GDM1 (cell line): ENCODE measurements around the gene USPL1.
"Not testable (repeated sequence)": the region's sequence is repeated elsewhere in the genome, so short reads cannot be mapped to it uniquely, and the experiment has no call there.

ENCODE experiments used
- DNase-seq: peaks from one replicate; lab custom pipeline; 2025; lab: John Stamatoyannopoulos, UW

Gene USPL1

DNA sequence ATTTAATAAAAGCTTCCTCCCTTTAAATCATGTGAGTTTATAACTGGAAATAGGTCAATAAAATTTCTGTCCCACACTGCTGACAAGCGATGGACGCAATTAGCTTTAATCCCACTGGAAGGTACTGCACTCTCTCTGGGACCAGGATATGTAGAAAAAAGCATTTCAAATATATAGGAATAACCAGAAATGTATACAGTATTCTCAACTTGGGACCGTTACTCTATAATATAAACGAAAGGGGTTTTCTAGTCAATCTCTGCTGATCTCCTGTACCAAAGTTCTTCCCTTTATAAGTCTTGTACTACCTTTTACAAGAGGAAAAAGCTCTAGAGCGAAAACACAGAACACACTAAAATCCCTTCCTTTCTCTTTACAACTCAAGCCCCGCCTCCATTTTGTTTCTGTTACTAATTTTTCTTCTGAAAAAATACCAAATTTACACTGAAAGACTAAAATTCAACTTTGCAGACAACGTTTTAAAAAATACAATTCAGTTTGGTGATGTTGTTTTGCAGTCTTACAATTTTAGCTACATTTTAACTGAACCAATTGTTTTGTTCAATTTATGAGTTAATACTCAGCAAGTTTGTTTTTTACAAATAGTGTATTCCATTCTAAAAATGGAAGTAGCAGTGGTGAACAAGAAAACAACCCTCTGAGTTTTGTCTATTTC is 1.7 kb upstream of the USPL1 start:
- DNase-seq, result no peak

DNA sequence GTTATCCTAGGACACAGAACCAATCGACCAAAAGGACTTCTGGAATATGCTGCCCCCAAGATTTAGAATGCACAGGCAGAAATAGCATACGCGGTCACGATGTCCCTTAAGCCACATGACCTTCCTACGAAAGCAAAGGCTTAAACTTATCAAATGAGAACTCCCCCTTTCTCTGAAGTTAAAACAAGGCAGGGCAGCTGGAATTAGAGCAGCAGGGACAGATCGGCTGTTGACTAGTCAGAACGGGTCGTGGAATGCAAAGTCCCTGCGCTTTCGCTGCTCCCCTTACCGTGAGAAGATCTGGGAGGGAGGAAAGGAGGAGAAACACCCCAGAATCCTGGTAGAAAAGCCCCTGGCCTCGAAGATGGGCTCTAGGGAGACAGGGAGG is 799 bp upstream of the USPL1 start:
- DNase-seq, result peak; percentile 82

DNA sequence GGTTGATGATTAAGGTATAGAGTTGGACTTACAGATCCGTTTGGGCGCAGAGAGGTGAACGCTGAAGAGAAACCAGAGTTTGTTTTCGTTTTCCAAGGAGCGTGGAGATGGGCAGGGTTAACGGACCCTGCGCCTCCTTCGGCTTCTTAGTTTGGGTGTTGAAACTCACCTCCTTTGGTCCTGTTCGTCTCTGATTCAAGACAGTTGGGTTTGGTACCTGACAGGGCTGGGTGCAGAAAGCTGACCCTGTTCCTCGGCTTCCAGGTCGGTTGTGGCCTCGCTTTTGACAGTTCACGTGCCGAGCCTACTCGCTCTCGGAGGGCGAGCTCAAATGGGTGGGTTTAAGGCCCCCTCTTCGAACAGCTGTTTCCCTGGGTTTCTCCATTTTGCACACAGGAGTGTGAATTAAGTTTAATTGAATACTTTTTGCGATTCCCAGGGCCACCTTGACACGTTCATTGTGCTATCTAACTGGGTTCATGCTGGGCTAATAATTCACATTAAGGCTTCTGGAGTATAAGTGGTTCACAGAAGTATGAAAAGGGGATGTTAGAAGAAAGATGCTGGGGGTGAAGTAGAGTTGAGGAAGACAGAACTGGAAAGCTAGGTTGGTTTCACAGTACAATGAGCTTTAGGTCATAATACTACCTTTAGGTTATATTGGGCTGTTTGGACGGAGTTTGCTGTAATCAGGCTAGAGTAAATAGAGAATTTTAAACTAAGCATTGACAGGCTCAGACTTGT is 638 bp downstream of the USPL1 start:
- DNase-seq, result no peak

DNA sequence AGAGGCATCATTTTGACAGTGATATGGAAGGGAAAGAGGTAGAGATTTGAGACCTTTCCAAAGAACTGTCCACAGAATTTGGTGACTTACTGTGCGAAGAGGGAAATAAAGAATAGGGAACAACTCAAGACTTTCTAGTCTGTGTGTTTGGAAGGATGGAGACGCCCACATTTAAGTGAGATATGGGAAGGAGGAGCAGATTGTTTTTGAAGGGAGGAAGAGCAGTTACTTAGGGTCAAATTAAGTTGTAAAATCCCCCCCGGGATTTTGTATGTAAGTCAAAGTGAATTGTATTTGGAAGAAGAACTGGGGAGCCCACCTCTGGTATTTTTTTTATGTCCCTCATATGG is 1.2 kb downstream of the USPL1 start:
- no peak for DNase-seq

DNA sequence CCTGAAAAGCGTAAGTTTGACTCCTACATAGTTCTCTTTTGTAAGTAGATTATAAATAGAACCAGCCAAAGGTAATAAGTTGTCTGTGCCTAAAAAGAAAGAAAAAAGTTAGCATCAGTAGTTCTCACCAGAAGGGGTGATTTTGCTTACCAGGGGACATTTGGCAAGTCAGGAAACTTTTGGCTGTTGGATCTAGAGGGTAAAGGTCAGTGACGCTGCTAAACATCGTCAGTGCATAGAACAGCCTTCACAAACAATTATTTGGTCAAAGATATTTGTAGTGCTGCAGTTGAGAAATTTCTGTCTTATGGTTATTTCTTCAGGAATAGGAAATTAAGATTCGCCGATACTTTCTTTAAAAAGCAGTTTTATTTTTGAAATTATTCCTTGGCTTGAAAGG is 2.0 kb downstream of the USPL1 start:
- DNase-seq, result no peak

DNA sequence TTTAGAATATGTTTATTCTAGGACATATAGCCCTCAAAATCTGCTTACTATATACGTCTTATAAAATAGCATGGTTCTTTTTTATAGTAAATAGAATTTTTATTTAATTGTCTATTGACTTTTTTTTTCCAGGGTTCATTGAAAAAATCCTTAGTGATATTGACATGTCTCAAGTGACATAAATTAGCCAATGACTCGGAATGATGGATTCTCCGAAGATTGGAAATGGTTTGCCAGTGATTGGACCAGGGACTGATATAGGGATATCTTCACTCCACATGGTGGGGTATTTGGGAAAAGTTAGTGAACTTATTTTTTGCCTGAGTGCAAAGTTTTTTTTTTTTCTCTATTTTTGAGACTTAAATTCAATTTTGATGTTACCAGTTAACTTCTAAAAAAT is 3.2 kb downstream of the USPL1 start:
- no peak for DNase-seq

DNA sequence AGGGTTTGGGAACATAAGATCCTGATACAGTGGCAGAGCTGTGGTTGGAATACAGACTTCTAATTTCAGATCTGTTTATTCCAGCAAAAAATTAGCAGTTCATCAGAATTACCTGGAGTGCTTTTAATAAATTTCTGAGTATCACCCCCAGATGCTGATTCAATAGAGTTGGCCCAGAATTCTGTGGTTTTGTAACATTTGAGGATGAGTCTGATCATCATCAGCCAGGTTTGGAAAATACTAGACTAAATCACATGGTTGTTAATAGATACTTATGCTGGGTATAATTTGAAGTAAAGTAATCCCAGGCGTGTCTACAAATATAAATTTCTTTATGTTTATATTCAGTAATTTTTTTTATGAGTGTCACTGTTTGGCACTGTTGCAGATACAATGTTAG is 4.8 kb downstream of the USPL1 start:
- DNase-seq, result no peak

DNA sequence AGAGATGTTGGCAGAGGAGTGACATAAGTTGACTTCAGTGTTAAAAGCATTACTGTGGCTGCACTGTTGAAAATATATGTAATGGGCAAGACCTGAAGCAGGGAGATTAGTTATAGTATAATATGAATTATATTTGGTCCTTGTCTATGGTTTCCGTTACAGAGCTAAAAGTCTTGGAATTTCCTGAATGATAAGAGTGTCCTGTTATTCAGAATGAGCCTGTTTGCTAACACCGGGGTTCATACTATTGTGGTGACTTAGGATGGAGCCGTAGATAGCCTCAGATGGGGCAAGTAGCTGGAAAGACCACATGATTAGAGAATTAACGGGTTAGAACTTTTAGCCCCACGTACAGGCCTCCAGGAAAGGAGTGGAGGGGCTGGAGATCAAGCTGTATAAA is 5.7 kb downstream of the USPL1 start:
- no peak for DNase-seq

DNA sequence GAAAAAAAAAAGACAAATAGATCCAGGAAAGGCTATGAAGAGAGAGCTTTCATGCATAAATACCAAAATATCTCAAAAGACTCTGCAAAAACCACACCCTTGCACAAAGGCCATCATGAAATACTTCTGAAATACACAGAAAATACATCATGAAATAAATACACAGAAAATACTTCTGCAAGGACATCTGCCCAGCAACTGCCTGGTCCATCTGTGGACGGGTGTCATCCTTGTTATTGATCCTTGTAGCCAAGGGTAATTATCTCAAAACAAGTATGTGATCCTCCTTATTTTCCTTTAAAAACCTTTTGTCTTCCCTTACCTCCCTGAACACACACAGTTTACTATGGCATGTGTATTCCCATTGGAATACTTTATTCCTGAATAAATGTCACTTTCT is 6.9 kb downstream of the USPL1 start:
- DNase-seq, result no peak

DNA sequence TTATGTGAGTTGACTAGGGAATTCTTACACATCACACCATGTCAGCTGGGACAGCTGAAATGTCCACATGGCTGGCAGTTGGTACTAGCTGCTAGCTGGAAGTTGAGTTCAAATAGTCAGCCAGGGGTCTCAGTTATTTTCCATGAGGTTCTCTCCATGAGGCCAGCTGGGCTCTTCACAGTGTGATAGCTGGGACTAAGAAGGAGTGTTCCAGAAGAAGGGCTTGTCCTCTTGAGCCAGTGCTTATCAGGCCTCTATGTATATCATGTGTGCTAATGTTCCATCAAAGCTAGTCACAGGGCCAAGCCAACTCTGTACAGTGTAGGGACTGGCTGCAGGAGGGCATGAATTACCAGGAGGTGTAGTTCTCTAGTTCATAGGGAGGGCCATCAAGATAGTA is 11.8 kb downstream of the USPL1 start:
- no peak for DNase-seq

DNA sequence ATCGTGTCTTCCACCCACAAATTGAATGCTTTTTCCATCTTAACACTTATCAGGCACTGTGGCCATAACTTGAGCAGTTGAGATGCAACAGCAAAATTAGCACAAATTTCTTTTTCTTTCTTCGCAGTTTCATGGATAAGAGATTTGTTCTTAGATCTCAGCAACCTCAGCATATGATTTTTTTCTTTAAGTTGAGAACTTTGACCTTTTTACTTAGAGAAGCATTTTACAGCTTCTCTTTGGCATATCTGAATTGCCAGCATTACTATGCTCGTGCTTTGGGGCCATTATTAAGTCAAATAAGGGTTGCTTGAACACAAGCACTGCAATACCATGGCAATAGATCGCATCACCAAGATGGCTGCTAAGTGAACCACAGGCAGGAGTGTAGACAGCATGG is 16.1 kb downstream of the USPL1 start:
- DNase-seq, result no peak

DNA sequence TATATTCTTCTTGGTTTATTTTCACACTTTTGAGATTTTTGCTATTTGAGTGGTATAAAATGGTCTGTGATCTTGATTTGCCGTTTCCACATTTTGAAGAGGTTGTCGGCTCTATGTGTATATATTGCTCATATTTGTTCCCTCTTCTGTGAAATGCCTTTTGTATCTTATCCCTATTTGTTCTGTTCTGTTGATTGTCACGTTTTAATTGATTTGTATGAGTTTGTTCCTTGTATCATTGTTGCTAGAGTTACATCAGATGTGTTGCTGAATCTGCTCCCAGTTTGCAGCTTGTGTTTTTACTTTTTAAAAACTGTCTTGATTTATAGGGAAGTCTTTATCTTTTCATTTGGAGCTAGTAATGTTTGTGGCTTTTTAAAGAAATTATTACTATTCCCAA is 17.1 kb downstream of the USPL1 start:
- DNase-seq, result no peak

DNA sequence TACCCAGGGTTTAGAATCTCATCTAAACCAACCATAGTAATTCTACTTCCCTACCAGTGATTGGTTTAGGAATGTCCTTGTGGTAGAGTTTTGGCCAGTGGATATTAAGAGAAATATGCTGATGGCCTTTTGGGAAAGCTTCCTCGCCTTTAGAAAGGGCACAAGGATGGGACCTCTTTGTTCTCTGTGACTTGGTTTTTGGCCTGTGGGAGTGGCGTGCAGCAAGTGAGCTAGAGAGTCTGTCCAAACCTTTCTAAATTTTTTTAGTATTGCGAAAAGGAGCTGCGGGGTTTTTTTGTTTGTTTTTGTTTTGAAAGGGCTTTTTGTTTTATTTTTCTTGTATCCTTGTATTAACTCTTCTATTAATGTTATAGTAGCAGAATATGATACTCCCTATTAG is 20.6 kb downstream of the USPL1 start:
- DNase-seq, result no peak

DNA sequence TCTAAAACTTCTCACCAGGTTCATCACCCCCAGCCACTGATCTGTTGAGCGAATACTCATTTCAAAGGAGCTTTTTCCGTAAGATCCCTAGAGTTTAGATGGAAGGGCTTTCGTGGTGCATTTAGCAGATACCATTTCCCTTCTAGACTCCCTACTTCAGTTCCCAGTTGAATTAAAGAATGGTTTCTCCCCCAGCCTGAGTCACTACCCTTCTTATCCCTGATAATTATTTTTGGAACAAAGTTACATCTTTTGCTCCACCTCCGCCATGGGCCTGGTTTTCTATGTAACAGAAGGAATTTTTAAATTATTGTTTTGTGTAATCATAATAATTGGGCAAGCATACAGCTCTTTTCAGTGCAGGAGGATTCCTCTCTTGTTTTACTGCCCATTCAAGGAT is 22.0 kb downstream of the USPL1 start:
- no peak for DNase-seq

DNA sequence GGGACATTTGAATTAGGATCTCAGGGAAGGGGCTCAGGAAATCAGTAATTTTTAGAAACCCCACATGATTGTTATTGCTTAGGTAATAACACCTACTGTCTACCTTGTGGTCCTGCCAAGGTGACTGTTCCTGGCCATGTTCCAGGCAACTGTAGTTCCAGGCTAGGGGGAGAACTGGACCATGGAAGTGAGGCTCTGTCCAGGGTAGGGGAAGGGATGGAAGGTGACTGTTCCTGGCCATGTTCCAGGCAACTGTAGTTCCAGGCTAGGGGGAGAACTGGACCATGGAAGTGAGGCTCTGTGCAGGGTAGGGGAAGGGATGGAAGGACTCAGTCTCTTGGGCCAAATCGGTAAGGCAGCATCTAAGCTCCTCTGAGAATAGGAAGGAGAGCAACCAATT is 23.5 kb downstream of the USPL1 start:
- not testable (repeated sequence) for DNase-seq

DNA sequence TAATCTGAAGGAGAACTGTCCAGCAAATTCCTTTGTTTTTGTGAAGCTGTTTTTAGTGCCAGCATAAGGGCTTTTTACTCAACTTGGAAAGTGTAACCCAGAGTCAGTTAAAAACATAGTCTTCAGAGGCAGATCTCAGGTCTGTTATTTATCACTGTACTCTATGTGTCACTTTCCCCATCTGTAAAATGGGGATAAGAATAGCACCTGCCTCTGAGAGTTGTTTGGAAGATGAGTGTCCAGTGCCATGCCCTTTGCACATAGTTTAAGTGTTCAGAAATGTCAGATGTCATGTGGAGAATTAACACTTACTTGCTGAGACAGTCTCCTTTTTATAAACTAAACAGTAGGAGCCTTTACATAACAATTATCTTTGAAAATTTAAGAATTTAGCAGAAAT is 27.9 kb downstream of the USPL1 start:
- no peak for DNase-seq

DNA sequence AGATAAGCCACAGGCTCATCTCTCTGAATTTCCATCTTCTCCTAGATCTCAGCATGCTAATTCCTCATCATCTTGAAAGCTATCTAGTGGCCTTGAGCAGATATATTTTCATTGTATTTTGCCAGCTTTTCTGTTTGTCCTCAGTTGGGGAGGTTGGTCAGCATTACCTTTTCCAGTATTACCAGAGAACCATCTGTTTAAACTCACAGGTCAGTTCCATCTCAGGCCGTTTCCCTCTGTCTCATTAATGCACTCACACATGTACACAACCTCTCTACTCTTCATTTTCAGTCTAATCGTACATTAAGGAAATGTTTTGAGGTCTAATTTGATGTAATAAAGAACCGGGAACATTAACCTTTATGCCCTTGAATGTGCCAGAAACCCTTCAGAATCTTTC is 29.7 kb downstream of the USPL1 start:
- DNase-seq, result no peak

DNA sequence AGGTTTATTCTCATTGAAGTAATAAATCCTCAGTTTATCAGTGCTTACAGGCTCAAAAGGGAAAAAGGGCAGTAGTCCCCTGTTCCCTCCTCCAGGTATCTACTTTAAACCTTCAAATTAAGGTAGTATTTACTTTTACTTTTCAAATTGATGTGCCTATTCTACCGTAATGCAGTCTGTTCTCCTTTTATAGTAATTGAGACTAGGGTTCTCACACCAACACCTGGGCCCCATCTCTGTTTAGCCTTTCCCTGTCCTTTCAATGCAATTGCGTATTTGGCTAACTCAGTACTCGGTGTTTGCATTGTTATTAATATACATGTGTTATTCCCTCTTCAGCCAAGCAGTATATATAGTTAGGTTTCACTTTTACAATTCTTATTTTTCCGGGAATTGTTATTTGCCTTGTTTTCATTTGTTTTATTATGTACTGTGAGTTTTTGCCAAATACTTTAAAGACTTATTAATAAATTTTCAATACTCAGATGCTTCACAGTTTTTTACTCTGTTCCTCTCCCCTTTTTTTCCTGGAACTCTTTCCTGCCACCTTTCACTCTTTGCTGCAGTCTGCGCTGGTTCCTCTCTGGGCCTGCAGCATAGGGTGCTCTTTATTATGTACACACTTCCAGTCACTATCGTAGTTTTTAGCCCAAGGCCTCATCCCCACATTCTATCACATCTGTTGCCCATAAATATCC is 30.3 kb downstream of the USPL1 start:
- DNase-seq, result no peak

DNA sequence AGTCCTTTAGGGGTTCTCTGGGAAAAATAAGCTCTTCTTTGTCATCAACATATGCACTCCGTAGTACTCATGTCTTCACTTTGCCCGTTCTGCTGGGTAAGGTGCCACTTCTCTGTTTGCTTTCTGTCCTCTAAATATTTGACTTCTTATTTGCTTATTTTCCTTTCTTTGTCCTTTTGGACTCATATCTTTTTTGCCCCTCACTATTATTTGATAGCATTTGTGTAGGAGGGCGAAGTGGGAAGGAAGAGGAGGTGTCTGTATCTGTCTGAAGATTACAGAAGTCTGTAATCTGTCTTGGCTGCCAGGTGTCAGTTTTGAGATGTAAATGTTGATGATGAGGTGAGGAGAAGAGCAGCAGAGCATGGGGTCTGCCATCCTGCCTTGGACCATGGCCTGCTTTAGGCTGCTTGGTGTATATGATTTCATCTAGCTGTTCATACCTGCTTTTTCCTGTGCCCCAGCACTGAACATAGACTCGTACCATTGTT is 30.8 kb downstream of the USPL1 start:
- DNase-seq, result no peak

DNA sequence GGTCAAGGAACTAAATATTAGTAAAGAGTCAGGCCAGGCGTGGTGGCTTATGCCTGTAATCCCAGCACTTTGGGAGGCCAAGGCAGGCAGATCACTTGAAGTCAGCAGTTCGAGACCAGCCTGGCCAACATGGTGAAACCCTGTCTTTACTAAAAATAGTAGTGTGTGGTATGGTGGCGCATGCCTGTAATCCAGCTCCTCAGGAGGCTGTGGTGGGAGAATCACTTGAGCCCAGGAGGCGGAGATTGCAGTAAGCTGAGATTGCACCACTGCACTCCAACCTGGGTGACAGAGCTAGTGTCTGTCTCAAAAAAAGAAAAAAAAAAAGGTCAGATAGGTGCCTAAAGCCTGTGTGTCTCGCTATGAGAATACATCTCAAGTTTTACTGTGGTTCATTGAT is 33.9 kb downstream of the USPL1 start:
- not testable (repeated sequence) for DNase-seq

DNA sequence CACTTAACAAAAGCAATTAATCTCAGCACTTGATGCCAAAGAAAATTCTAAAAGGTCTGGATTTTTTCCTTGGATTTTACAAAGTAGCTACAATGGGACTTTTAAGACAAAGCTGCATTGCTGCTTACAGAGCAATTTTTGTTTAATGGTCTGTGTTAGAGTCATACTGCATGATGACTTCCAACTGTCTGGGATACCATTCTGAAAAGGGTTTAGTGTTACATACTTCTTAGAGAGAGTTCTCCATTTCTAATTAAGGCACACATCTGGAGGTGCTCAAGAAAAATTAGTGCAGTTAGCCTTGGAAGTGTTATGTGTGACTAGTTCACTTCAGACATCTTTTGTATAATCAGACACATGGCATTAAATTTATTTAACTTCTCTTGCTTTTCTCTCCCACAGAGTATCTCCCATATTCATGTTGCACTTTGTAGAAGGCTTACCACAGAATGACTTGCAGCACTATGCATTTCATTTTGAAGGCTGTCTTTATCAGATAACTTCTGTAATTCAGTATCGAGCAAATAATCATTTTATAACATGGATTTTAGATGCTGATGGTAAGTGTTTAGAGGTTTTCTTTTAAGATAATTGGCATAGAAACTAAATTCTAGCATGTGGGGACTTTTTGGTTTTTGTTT is 35.1 kb downstream of the USPL1 start:
- DNase-seq, result no peak

DNA sequence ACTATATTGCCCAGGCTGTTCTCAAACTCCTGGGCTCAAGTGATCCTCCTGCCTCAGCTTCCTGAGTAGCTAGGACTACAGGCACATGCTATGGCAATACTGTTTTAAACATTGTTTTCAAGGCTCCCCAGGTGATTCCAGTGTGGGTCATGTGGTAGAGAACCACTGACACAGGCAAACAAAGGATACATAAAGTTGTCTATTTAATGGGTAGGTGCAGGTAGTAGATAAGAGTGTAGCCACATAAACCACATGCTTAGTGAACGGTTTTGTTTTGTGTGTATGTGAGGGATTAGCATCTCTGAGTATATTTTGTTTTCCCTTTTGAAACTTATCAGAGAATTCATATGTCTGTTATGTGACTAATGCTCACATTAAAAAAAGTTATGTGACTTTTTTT is 36.7 kb downstream of the USPL1 start:
- no peak for DNase-seq

DNA sequence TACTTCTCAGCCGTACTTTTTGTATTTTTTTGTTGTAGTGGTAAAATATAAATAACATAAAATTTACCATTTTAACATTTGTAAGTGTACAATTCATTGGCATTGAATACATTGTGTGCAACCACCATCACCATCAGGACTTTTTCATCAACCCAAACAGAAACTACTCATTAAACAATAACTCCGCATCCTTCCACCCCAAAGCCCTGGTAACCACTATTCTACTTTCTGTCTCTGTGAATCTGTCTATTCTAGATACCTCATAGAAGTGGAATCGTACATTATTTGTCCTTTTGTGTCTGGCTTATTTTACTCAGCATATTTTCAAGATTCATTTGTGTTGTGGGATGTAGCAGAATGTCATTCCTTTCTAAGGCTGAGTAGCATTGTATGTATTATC is 38.5 kb downstream of the USPL1 start:
- DNase-seq, result no peak
